Measurements from ENCODE around the gene CCT6B. TPM values are rescaled to one million over a fixed set of nuclear protein-coding genes. Genes with fewer than 3 reads are reported as not detected.

The CCT6B gene
- polyA plus RNA-seq, 1 experiment: 1.4 TPM

DNA sequence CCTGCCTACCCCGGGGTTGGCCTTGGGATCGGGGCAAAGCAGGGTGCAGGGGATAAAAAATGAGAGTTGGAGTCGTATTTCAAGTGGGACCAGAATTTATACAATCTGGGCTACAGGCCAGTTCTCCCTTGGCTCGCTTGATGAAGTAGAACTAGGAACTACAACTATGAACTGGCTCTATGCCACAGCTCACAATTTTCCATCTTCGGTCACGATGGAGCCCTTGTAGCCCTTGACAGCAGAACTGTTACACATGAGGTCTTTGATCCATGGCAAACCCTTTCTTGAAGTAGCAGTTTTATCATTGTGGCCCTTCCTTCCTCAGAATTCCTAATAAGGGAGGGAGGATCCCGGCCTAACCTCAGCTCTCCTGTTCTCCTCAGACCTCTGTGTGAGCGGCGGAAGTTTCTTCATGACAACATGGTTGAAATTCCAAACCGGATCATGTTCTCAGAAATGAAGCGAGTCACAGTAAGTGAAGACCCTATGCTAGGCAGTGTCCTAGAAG lies 36.1 kb upstream of the CCT6B start:
- TF ChIP-seq, protein P1, sequence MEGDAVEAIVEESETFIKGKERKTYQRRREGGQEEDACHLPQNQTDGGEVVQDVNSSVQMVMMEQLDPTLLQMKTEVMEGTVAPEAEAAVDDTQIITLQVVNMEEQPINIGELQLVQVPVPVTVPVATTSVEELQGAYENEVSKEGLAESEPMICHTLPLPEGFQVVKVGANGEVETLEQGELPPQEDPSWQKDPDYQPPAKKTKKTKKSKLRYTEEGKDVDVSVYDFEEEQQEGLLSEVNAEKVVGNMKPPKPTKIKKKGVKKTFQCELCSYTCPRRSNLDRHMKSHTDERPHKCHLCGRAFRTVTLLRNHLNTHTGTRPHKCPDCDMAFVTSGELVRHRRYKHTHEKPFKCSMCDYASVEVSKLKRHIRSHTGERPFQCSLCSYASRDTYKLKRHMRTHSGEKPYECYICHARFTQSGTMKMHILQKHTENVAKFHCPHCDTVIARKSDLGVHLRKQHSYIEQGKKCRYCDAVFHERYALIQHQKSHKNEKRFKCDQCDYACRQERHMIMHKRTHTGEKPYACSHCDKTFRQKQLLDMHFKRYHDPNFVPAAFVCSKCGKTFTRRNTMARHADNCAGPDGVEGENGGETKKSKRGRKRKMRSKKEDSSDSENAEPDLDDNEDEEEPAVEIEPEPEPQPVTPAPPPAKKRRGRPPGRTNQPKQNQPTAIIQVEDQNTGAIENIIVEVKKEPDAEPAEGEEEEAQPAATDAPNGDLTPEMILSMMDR (IDR thresholded peaks at IDR 0.05; ENCODE audit: insufficient read depth, low read depth, low read length): no peak
- no peak for DNase-seq (ENCODE audit: low read depth)
- no peak overlapping the region for H3K4me3 ChIP-seq (ENCODE audit: low read depth, low read length)
- H3K27me3 ChIP-seq (ENCODE audit: control insufficient read depth, insufficient read depth, low read length): no peaks in the 10 kb centered on the region
- ChIA-PET POLR2A (no interaction called here), CTCF (interaction anchor here (0.6 to 9.2 kb wide), 5 partner anchors 9 to 122 kb away, joined by 3 to 90 read pairs (median 4); partner anchors contain the start of genes FNDC8 and RAD51D)
- peaks cover 15% of the 10 kb centered on the region for H3K36me3 ChIP-seq (ENCODE audit: control insufficient read depth, insufficient read depth, low read length)

DNA sequence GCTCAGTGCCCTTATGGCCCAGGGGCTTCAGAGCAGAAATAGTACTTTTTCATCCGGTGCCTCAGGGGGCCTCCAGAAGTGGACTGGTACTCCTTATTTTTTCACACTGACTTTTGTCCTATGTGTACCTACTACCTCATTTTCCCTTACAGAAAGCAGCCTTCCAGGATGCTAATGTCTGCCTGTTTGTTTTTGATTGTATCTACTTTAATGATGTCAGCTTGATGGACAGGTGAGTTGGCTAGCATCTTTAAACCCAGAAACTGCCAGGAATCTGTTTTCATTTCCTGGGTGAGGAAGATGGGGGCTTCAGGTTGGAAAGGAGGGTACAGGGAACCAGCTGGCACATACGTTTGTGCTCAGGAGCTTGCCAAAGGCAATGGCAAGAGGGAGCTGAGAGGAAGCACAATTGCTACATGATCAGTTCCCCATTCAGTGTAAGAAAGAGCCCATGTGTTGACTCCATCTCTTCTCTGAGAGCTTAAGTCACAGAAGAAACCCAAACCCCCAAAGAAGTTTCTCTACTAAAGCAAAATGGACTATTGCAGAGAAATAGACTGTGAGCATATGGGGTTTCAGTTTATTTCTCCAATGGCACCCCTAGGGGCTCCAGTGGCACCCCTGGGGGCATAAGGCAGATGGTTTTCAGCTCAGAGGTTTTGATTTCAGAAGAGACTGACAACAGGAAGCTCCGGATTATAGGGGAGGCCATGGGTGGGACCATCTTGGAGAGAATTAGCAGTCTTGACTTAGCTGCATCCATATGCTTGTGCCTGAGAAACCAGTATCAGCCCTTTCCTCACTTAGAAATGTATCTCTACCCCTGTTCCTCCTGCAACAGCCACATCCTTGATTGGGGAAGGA lies 35.4 kb upstream of the CCT6B start:
- ChIA-PET CTCF (interaction anchor here (0.6 to 9.2 kb wide), 5 partner anchors 9 to 123 kb away, joined by 3 to 90 read pairs (median 4); partner anchors contain the start of genes FNDC8 and RAD51D), POLR2A (no interaction called here)
- Histone ChIP-seq H3K4me3 (ENCODE audit: low read depth, low read length) (no peak overlapping the region), H3K36me3 (ENCODE audit: control insufficient read depth, insufficient read depth, low read length) (peaks cover 16% of the 10 kb centered on the region), H3K27me3 (ENCODE audit: control insufficient read depth, insufficient read depth, low read length) (no peaks in the 10 kb centered on the region)
- TF ChIP-seq, protein P1 (IDR thresholded peaks at IDR 0.05; ENCODE audit: insufficient read depth, low read depth, low read length): no peak
- no peak for DNase-seq (ENCODE audit: low read depth)

DNA sequence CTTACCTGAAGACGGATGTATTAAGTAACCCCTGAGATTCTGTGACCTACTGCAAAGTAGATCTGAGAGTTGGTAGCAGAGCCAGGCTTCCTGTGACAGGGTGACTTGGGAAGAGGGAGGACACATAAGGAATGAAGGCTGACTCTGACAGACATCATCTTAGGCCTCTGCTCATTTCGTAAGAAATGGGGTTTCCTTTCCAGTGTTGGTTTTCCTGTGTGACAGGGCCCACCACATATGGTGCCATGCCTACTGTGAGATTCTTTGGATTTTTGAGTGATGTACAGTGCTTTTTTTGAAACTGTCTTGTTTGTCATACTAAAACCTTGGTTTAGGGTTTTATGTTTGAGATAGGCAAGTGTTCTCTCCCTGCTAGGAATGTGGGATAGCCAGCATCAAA lies 31.8 kb upstream of the CCT6B start:
- peaks cover 10% of the 10 kb centered on the region for H3K36me3 ChIP-seq (ENCODE audit: control insufficient read depth, insufficient read depth, low read length)
- no peaks in the 10 kb centered on the region for H3K27me3 ChIP-seq (ENCODE audit: control insufficient read depth, insufficient read depth, low read length)
- POLR2A ChIA-PET: no interaction called here
- TF ChIP-seq, protein P1 (IDR thresholded peaks at IDR 0.05; ENCODE audit: insufficient read depth, low read depth, low read length): no peak
- H3K4me3 ChIP-seq (ENCODE audit: low read depth, low read length): no peak overlapping the region
- CTCF ChIA-PET: interaction anchor here (1.8 kb wide), 1 partner anchor 127 kb away, joined by 7 read pairs; no protein-coding TSS in a partner anchor
- DNase-seq (ENCODE audit: low read depth): no peak

DNA sequence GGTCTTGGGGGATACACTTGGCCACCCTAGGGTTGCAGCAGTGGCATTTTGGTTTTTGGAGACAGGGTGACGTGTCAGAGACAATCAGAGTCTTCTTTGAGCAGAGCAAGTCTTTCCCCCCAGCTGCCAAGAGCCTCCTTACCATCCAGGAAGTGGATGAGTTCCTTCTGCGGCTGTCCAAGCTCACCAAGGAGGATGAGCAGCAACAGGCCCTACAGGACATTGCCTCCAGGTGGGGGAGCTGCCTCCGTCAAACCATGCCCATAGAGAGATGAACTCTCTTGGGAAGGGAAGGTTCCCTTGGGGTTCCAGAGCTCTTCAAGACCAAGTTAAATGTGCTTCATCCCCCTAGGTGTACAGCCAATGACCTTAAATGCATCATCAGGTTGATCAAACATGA lies 30.3 kb upstream of the CCT6B start:
- Histone ChIP-seq H3K36me3 (ENCODE audit: control insufficient read depth, insufficient read depth, low read length) (peaks cover 10% of the 10 kb centered on the region), H3K27me3 (ENCODE audit: control insufficient read depth, insufficient read depth, low read length) (no peaks in the 10 kb centered on the region), H3K4me3 (ENCODE audit: low read depth, low read length) (no peak overlapping the region)
- no peak for DNase-seq (ENCODE audit: low read depth)
- ChIA-PET CTCF (interaction anchor here (0.9 to 1.8 kb wide), 4 partner anchors 9 to 129 kb away, joined by 3 to 7 read pairs (median 4); no protein-coding TSS in a partner anchor), POLR2A (no interaction called here)
- TF ChIP-seq, protein P1 (IDR thresholded peaks at IDR 0.05; ENCODE audit: insufficient read depth, low read depth, low read length): no peak

DNA sequence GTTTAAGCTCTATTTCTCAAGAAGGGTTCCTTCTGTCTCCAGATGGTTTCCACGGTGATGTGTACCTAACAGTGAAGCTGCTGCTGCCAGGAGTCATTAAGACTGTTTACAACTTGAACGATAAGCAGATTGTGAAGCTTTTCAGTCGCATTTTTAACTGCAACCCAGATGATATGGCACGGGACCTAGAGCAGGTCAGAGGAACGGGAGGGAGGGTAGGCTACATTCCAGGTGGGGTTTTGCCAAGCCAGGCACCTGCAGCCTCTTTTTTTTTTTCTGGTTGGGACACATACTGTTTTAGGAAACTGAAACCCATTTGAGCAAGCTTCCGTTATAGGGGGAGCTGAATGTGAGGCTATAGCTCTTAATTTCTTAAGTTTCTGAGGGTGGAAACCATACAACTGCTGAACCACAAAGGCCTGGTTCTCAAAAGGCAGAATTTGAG lies 29.7 kb upstream of the CCT6B start:
- ChIA-PET POLR2A (no interaction called here), CTCF (interaction anchor here (0.9 to 1.7 kb wide), 3 partner anchors 9 to 17 kb away, joined by 3 to 4 read pairs (median 3); no protein-coding TSS in a partner anchor)
- no peak overlapping the region for H3K4me3 ChIP-seq (ENCODE audit: low read depth, low read length)
- no peaks in the 10 kb centered on the region for H3K27me3 ChIP-seq (ENCODE audit: control insufficient read depth, insufficient read depth, low read length)
- peaks cover 10% of the 10 kb centered on the region for H3K36me3 ChIP-seq (ENCODE audit: control insufficient read depth, insufficient read depth, low read length)
- TF ChIP-seq, protein P1 (IDR thresholded peaks at IDR 0.05; ENCODE audit: insufficient read depth, low read depth, low read length): no peak
- no peak for DNase-seq (ENCODE audit: low read depth)
